Fibroblast of skin of left biceps (primary cell): ENCODE data around the gene HBB.
A peak's percentile ranks its signal among the peaks of the same experiment; 100 is the strongest.

Source experiments
- DNase-seq, 2 experiments: peaks; one replicate each; pipeline ENCODE4 v3.0.0-alpha.2; 2013; ENCODE audit warnings: low read depth in 2 of 2

The HBB gene

GRCh38 chr11:5227681-5228080, 810 bp upstream of the HBB start:
- DNase-seq: no peak

GRCh38 chr11:5225480-5225871, 1.4 kb downstream of the HBB start:
- no peak for DNase-seq

- DNase-seq: no peak
Measured at GRCh38 chr11:5224538-5225479, 2.1 kb downstream of the HBB start.

GRCh38 chr11:5223686-5224085, 3.2 kb downstream of the HBB start:
- no peak for DNase-seq

- DNase-seq: no peak
Measured at GRCh38 chr11:5223146-5223545, 3.7 kb downstream of the HBB start.

GRCh38 chr11:5210376-5210885, 16.4 kb downstream of the HBB start:
- no peak for DNase-seq

- DNase-seq: peak; percentile 9 to 13
Measured at GRCh38 chr11:5204787-5205186, 22.1 kb downstream of the HBB start.

DNA sequence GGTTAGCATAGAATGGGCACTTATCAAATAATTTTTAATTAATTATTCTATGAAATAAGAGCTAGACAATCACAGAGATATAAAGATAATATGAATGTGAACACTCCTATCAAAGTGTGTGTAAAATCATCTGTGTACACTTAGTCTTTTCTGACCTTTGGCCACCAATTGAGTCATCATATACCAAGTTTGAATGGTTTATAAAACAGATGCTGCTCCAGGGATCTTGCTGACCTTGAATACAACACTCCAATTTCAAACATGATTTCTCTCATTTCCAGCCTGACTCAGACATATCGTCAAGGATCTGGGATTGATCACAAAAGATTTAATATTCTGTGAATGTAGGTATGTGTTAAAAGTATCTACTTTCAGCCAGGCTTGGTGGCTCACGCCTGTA, 23.5 kb downstream of the HBB start:
- no peak for DNase-seq

DNA sequence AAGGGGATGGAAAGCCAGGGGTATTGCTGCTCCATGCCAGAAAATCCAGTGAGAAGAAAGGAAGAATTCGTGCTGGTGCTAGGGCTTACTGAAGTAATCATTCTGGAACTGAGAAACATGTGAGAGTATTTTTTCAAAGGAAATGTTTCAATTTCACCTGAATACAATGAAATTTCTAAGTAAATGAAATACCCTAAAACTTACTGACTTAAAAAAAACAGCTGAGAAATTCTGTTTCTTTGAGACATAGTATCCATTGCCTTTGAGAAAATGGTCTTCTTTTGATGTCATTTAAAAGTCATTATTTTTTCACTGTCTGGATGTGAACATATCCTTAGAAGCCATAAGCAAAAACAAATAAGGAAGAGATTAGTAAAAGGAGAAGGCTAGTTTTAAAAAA, 26.3 kb downstream of the HBB start, which contains the start of gene OR51V1:
TSS of gene OR51V1 (minus strand) at position 101 of the 400 bp plus-strand sequence. CDS start at position 101, 0 bp downstream.
- no peak for DNase-seq

- DNase-seq: no peak
Measured at GRCh38 chr11:5198285-5198684, 28.6 kb downstream of the HBB start.

DNA sequence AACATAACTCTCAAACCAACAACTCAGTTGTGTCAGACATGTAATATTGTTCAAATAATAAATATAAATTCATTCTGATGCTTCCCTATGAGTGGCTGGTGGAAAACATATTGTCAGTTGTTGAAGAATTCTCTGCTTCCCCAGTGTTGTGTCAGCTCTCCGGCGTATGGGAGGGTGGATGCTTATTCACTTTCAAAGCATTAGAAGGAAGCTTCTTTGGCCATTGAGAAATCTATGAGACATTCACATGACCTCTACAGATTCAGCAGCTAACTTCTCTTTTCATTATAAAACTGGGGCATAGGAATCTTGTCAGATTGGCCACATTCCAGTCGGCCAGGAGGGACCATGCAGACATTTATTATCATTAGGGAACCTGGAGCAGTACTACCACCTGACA, 29.3 kb downstream of the HBB start:
- no peak for DNase-seq

- DNase-seq: no peak
Measured at GRCh38 chr11:5196731-5197130, 30.1 kb downstream of the HBB start.

DNA sequence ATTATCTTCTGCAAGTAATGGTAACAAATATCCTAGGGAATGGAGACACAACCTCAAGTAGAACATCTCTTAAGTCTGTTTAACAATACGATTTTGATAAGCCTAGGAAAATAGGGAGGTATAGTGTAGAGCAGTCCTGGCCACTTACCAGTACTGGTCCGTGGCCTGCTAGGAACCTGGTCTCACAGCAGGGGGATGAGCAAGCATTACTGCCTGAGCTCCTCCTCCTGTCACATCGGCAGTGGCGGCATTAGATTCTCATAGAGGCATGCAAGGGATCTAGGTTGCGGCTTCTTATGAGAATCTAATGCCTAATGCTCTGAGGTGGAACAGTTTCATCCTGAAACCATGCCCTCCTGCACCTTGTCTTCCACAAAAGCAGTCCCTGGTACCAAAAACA, 30.8 kb downstream of the HBB start:
- DNase-seq: no peak

DNA sequence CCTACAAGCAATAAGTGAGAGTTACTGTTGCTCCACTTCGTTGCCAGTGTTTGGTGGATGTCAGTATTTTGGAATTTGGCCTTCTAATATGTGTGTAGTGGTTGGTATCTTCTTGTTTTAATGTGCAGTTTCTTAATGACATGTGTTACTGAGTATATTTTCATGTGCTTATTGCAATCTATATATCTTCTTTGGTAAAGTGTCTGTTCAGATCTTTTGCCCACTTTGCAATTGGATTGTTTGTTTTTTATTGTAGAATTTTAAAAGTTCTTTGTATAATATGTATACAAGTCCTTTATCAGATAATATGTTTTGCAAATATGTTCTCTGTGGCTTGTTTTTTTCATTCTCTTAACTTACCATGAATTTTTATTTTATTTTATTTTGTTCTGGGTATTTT, 34.1 kb downstream of the HBB start:
- DNase-seq: no peak

DNA sequence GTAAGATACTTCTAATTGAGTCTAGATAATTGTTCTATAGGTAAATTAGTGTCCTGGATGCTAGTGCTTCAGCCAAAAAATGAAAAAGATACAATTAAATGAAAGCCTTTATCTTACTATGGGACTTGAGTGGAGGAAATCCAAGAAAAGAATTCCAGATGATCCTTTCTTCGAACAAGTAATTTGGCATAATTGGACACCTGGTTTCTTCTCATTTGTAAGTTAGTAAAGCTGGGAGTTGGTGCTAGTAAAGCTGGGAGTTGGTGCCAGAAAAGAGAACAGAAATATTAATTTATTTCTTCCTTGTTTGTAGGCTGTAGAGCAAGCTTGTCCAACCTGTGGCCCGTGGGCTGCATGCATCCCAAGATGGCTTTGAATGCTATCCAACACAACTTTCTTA, 38.7 kb downstream of the HBB start:
- no peak for DNase-seq

DNA sequence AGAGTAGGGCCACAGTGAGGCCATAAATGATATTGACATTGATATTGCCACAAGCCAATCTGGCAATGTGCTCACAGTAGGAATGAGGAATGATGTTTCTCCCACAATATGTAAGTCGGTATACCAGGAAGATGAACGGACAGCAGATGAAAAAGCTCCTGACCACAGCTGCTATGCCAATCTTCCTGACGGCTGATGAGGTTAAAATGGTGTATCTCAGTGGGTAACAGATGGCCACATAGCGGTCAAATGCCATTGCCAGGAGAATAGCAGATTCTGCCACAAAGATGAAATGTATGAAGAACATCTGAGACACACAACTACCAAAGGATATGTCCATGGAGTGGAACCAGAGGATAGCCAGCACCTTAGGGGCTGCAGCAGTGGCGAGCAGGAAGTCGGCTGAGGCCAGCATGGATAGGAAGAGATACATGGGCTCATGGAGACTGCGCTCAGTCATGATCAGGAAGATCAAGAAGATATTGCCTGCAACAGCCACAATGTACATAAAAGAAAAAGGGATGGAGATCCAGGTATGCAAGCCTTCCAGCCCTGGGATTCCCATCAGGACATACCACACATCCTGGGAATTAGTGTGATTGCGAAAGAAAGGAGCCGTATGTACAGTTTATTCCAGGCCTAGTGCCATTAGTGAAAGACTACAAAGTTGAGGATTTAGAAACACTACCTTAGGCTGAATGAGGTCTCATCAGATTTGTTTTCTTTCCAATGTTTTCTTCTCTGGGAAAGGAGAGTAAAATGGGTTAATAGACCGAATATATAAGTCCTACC, 48.6 kb downstream of the HBB start:
- no peak for DNase-seq
